CD4-positive, alpha-beta T cell treated with Interleukin-4 for 1 hour (primary cell): Measurements from ENCODE around the gene SRRM3.
A peak's percentile ranks its signal among the peaks of the same experiment; 100 is the strongest.
"Not testable (repeated sequence)": the region's sequence is repeated elsewhere in the genome, so short reads cannot be mapped to it uniquely, and the experiment has no call there.

Experiments used
- DNase-seq, 2 donors: peaks; one replicate each; pipeline ENCODE4 v3.0.0-alpha.2; 2020 to 2022

The SRRM3 gene

GRCh38 chr7:76232698-76233097 lies 31.0 kb downstream of the SRRM3 start:
- no peak for DNase-seq

GRCh38 chr7:76233538-76234281 lies 32.0 kb downstream of the SRRM3 start:
- no peak for DNase-seq

- DNase-seq = no peak
Observed at GRCh38 chr7:76234282-76234584, 32.5 kb downstream of the SRRM3 start.

GRCh38 chr7:76234931-76235441 lies 33.3 kb downstream of the SRRM3 start:
- peak; percentile 75 for DNase-seq

- no peak for DNase-seq
Observed at GRCh38 chr7:76236224-76236623, 34.5 kb downstream of the SRRM3 start.

GRCh38 chr7:76238326-76238725 lies 36.6 kb downstream of the SRRM3 start:
- DNase-seq = no peak

- no peak for DNase-seq
Observed at GRCh38 chr7:76241141-76241540, 39.4 kb downstream of the SRRM3 start.

GRCh38 chr7:76242517-76243063 lies 40.9 kb downstream of the SRRM3 start:
- DNase-seq = not testable (repeated sequence)

GRCh38 chr7:76244781-76245391 lies 43.2 kb downstream of the SRRM3 start:
- DNase-seq = no peak

GRCh38 chr7:76246804-76247389 lies 45.2 kb downstream of the SRRM3 start:
- no peak for DNase-seq

- DNase-seq = no peak
Observed at GRCh38 chr7:76247938-76248337, 46.2 kb downstream of the SRRM3 start.

- no peak for DNase-seq
Observed at GRCh38 chr7:76252021-76252420, 50.3 kb downstream of the SRRM3 start.

GRCh38 chr7:76254781-76255180 lies 53.1 kb downstream of the SRRM3 start:
- no peak for DNase-seq

GRCh38 chr7:76257973-76258372 lies 56.3 kb downstream of the SRRM3 start:
- DNase-seq = no peak

- DNase-seq = no peak
Observed at GRCh38 chr7:76259124-76260093, 57.7 kb downstream of the SRRM3 start.

GRCh38 chr7:76260171-76260703 lies 58.5 kb downstream of the SRRM3 start:
- peak; percentile 40 to 43 for DNase-seq

GRCh38 chr7:76261329-76261728 lies 59.6 kb downstream of the SRRM3 start:
- DNase-seq = no peak

GRCh38 chr7:76261931-76262330 lies 60.2 kb downstream of the SRRM3 start:
- DNase-seq = no peak

- peak; percentile 33 for DNase-seq
Observed at GRCh38 chr7:76262683-76263402, 61.1 kb downstream of the SRRM3 start.

- DNase-seq = no peak
Observed at GRCh38 chr7:76265299-76265698, 63.6 kb downstream of the SRRM3 start.

- DNase-seq = no peak
Observed at GRCh38 chr7:76267107-76267893, 65.6 kb downstream of the SRRM3 start.
